Activated B cell treated with CpG ODN at 0.5 μM for 24 hours (primary cell): Measurements from ENCODE around the gene OR8D1. TPM values are rescaled to one million over a fixed set of nuclear protein-coding genes. Genes with fewer than 3 reads are reported as not detected.

Experiments used
- ATAC-seq: fragments of 200-7000 bp; cut with Tn5 transposase; one replicate; pipeline ENCODE4 v1.10.0; 2021; ENCODE audit warnings: low read depth, mild to moderate bottlenecking, moderate library complexity
- CTCF ChIA-PET: fragments of 350-600 bp; sonication (Branson Sonifier 250); formaldehyde crosslinking; loops from one replicate; lab custom pipeline; 2021; ENCODE audit warnings: antibody characterized with exemption; lab: Charles Lee
- POLR2A ChIA-PET: fragments of 350-600 bp; sonication (Branson Sonifier 250); formaldehyde crosslinking; loops from one replicate; lab custom pipeline; 2021; ENCODE audit warnings: antibody characterized with exemption; lab: Charles Lee
- DNase-seq: peaks from one replicate; pipeline ENCODE4 v3.0.0; 2022
- H3K27ac Mint-ChIP-seq: one replicate; pipeline ENCODE4 v1.8.0; 2020; ENCODE audit warnings: mixed read lengths
- H3K27me3 Mint-ChIP-seq: one replicate; pipeline ENCODE4 v1.8.0; 2021; ENCODE audit warnings: mixed read lengths
- H3K36me3 Mint-ChIP-seq: one replicate; pipeline ENCODE4 v1.8.0; 2021; ENCODE audit warnings: low read depth, mixed read lengths
- H3K4me1 Mint-ChIP-seq: one replicate; pipeline ENCODE4 v1.8.0; 2021; ENCODE audit warnings: mixed read lengths
- H3K4me3 Mint-ChIP-seq: one replicate; pipeline ENCODE4 v1.8.0; 2020; ENCODE audit warnings: mild to moderate bottlenecking, mixed read lengths
- H3K9me3 Mint-ChIP-seq: one replicate; pipeline ENCODE4 v1.8.0; 2020; ENCODE audit warnings: mixed read lengths
- intact Hi-C: fragments of 100-400 bp; cut with micrococcal nuclease; formaldehyde crosslinking; loops from one replicate; pipeline ENCODE4 v1.15.1; 2024
- total RNA-seq: library from RNA; stranded (reverse); gene quantifications from 2 replicates; pipeline ENCODE4 v1.2.3, GENCODE V29; 2022
- TF ChIP-seq, protein P1 (sequence below): fragments of 200-600 bp; IDR thresholded peaks from one replicate; pipeline ENCODE4 v1.8.0; 2022; ENCODE audit warnings: antibody characterized with exemption, mild to moderate bottlenecking

Gene OR8D1
- total RNA-seq, 1 donor from 2014 or later: not detected

DNA sequence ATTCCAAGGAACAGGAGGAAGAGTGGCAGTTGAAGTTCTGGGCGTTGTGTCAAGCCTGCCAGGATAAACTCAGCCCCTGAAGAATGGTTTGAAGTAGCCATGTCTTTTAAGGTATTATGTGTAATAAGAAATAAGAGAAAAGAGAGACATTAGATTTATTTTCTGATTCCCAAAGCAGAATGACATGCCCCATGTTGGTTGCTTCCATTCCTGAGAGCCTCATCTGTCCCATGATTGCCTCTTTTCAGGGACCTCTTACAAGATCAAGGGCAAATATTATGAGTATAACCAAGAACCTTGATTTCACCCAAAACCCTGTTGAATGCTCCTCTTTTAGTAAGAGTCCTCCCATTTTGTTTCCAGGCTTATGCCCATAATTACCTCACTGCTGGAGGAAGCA is 6.3 kb upstream of the OR8D1 start, which contains the start of gene OR8D2:
Gene OR8D2 (minus strand): TSS at position 101 of the 400 bp plus-strand sequence. CDS start 0 bp downstream, at position 101.
- Mint-ChIP-seq H3K27ac (no peak within 1 kb of the TSS), H3K9me3 (no peaks in the 10 kb centered on the region), H3K4me1 (peaks cover 7% of the 10 kb centered on the region), H3K36me3 (no peaks in the 10 kb centered on the region), H3K27me3 (peaks cover 14% of the 10 kb centered on the region), H3K4me3 (no peak within 1 kb of the TSS)
- intact Hi-C loops: no loop called here
- DNase-seq: no peak
- TF ChIP-seq, protein P1, sequence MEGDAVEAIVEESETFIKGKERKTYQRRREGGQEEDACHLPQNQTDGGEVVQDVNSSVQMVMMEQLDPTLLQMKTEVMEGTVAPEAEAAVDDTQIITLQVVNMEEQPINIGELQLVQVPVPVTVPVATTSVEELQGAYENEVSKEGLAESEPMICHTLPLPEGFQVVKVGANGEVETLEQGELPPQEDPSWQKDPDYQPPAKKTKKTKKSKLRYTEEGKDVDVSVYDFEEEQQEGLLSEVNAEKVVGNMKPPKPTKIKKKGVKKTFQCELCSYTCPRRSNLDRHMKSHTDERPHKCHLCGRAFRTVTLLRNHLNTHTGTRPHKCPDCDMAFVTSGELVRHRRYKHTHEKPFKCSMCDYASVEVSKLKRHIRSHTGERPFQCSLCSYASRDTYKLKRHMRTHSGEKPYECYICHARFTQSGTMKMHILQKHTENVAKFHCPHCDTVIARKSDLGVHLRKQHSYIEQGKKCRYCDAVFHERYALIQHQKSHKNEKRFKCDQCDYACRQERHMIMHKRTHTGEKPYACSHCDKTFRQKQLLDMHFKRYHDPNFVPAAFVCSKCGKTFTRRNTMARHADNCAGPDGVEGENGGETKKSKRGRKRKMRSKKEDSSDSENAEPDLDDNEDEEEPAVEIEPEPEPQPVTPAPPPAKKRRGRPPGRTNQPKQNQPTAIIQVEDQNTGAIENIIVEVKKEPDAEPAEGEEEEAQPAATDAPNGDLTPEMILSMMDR: no peak
- POLR2A ChIA-PET: no interaction called here
- no peak for ATAC-seq
- CTCF ChIA-PET: no interaction called here

DNA sequence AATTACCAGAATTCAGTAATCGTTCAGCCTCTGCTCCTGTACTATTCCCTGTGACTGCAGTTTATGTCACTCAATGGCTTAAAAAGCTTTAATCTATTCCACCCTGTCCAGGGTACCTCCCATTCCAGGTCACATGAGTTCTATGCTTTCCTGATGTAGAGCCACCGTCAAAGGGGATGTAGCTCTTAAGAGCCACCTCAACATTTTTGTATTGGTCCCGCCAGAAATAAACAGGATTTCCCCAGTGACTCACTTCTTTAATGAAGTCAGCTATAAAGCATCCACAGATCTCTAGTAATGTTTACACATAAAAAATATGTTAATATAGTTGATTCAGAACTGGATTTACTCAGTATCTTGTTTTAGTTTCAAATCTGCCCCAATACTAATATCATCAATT is 1.3 kb upstream of the OR8D1 start:
- peaks cover 7% of the 10 kb centered on the region for H3K27me3 Mint-ChIP-seq
- TF ChIP-seq, protein P1: no peak
- ChIA-PET CTCF (no interaction called here), POLR2A (no interaction called here)
- H3K27ac Mint-ChIP-seq: no peak overlapping the region
- DNase-seq: no peak
- H3K4me1 Mint-ChIP-seq: no peaks in the 10 kb centered on the region
- intact Hi-C loops: no loop called here
- no peaks in the 10 kb centered on the region for H3K36me3 Mint-ChIP-seq
- H3K4me3 Mint-ChIP-seq: no peak overlapping the region
- no peaks in the 10 kb centered on the region for H3K9me3 Mint-ChIP-seq
- no peak for ATAC-seq

DNA sequence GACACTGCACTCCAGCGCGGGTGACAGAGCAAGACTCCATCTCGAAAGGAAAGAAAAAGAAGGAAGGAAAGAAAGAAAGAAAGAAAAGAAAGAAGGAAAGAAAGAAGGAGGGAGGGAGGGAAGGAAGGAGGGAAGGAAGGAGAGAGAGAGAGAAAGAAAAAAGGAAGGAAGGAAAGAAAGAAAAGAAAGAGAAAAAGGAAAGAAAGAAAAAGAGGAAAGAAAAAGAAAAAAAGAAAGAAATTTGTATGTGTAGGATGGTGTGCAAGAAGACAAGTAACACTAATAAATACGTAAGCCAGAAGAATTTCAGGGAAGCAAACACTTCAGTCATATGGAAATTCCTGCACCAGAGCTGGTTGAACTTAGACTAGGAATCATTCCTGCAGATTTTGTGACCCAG is 618 bp downstream of the OR8D1 start:
- no peaks in the 10 kb centered on the region for H3K4me1 Mint-ChIP-seq

DNA sequence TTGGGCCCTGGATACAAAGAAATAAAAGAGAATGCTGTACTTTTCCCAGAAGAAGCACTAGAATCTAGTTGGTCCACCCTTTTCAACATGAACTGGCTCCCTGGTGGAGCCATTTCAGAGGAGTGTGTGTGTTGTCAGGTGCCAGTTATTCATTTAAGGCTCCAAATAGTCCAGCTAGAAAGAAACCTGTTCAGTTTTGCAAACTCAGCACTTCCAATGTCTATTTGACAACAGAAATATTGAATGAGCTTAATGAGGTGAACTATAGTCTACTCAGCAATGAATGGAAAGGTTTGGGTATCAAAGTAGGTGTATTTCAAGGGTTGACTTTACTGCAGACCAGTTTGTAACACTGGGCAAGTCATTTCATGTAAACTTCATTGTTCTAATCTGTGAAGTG is 2.1 kb downstream of the OR8D1 start:
- intact Hi-C loops: no loop called here

More for the DNA sequence above, 618 bp downstream of the OR8D1 start:
- CTCF ChIA-PET: no interaction called here
- H3K27ac Mint-ChIP-seq: no peak overlapping the region
- intact Hi-C loops: no loop called here
- H3K4me3 Mint-ChIP-seq: no peak overlapping the region
- POLR2A ChIA-PET: no interaction called here
- H3K27me3 Mint-ChIP-seq: peaks cover 1% of the 10 kb centered on the region
- TF ChIP-seq, protein P1: no peak
- ATAC-seq (no peak), DNase-seq (no peak)
- H3K9me3 Mint-ChIP-seq: no peaks in the 10 kb centered on the region
- H3K36me3 Mint-ChIP-seq: no peaks in the 10 kb centered on the region

DNA sequence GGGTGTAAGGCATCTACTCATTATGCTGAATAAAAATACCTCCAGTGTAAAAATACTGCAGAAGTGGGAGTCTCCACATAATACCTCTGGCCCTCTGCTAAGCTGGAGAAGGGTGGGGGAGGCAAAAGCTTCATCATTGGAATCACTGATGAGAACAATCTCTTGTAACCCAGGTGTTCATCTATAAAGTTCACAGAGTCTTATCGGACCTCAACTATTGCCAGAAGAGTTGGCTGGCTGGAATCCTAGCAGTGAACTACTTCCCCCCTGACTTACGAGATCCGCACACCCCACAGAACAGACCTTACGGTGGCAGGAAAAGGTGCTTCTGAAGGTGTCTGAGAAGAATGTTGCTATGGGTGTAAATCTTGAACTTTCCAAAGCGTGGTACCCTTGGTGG is 2.5 kb downstream of the OR8D1 start:
- POLR2A ChIA-PET: no interaction called here
- Mint-ChIP-seq H3K27ac (no peak overlapping the region), H3K36me3 (no peaks in the 10 kb centered on the region), H3K27me3 (peaks cover 3% of the 10 kb centered on the region), H3K9me3 (no peaks in the 10 kb centered on the region), H3K4me1 (no peaks in the 10 kb centered on the region), H3K4me3 (no peak overlapping the region)
- TF ChIP-seq, protein P1: no peak
- intact Hi-C loops: no loop called here
- CTCF ChIA-PET: no interaction called here
- ATAC-seq (no peak), DNase-seq (no peak)

More for the DNA sequence above, 2.1 kb downstream of the OR8D1 start:
- peaks cover 3% of the 10 kb centered on the region for H3K27me3 Mint-ChIP-seq
- no peak overlapping the region for H3K4me3 Mint-ChIP-seq
- ATAC-seq (no peak), DNase-seq (no peak)
- POLR2A ChIA-PET: no interaction called here
- H3K4me1 Mint-ChIP-seq: no peaks in the 10 kb centered on the region
- no peaks in the 10 kb centered on the region for H3K9me3 Mint-ChIP-seq
- CTCF ChIA-PET: no interaction called here
- no peaks in the 10 kb centered on the region for H3K36me3 Mint-ChIP-seq
- TF ChIP-seq, protein P1: no peak
- no peak overlapping the region for H3K27ac Mint-ChIP-seq
